Activated CD8-positive, alpha-beta T cell treated with anti-CD3 and anti-CD28 coated beads, Interleukin-2, amount 10 ng/mL, durations not matched to agents 7 days and 5 days (primary cell): ENCODE measurements around the gene CCR4. TPM values are rescaled to one million over a fixed set of nuclear protein-coding genes. Genes with fewer than 3 reads are reported as not detected.
"Not testable (repeated sequence)": the region's sequence is repeated elsewhere in the genome, so short reads cannot be mapped to it uniquely, and the experiment has no call there.

ENCODE experiments used
- ATAC-seq: fragments of 150-1000 bp; cut with Tn5 transposase; one replicate; pipeline ENCODE4 v1.10.0; 2021; ENCODE audit warnings: moderate library complexity
- CTCF ChIA-PET: fragments of 350-600 bp; sonication (Branson Sonifier 250); formaldehyde crosslinking; loops from one replicate; lab custom pipeline; 2021; ENCODE audit warnings: antibody characterized with exemption; lab: Charles Lee
- POLR2A ChIA-PET: fragments of 350-600 bp; sonication (Branson Sonifier 250); formaldehyde crosslinking; loops from one replicate; lab custom pipeline; 2021; ENCODE audit warnings: antibody characterized with exemption; lab: Charles Lee
- DNase-seq: peaks from one replicate; pipeline ENCODE4 v3.0.0-alpha.2; 2020
- H3K27ac Mint-ChIP-seq: one replicate; pipeline ENCODE4 v1.8.0; 2021; ENCODE audit warnings: mild to moderate bottlenecking, mixed read lengths
- H3K27me3 Mint-ChIP-seq: one replicate; pipeline ENCODE4 v1.8.0; 2021; ENCODE audit warnings: low read depth, mixed read lengths
- H3K36me3 Mint-ChIP-seq: one replicate; pipeline ENCODE4 v1.8.0; 2021; ENCODE audit warnings: low read depth, mixed read lengths
- H3K4me1 Mint-ChIP-seq: one replicate; pipeline ENCODE4 v1.8.0; 2021; ENCODE audit warnings: low read depth, mixed read lengths
- H3K4me3 Mint-ChIP-seq: one replicate; pipeline ENCODE4 v1.8.0; 2021; ENCODE audit warnings: mild to moderate bottlenecking, mixed read lengths
- H3K9me3 Mint-ChIP-seq: one replicate; pipeline ENCODE4 v1.8.0; 2022; ENCODE audit warnings: mixed read lengths; ENCODE audit not compliant: insufficient read depth
- total RNA-seq, 2 experiments: library from RNA; stranded (reverse); gene quantifications; one replicate each; pipeline ENCODE4 v1.2.3, GENCODE V29; 2021

Gene CCR4
- total RNA-seq, 2 experiments from 2014 or later, result 2.9 TPM

GRCh38 chr3:32937331-32937730 lies 14.1 kb upstream of the CCR4 start:
- no peaks in the 10 kb centered on the region for H3K4me1 Mint-ChIP-seq
- peaks cover 6% of the 10 kb centered on the region for H3K27me3 Mint-ChIP-seq
- CTCF ChIA-PET, result no interaction called here
- POLR2A ChIA-PET, result no interaction called here
- H3K9me3 Mint-ChIP-seq, result no peaks in the 10 kb centered on the region
- H3K27ac Mint-ChIP-seq, result no peak overlapping the region
- H3K36me3 Mint-ChIP-seq, result no peaks in the 10 kb centered on the region
- DNase-seq, result no peak
- H3K4me3 Mint-ChIP-seq, result no peak overlapping the region
- ATAC-seq, result no peak

GRCh38 chr3:32939531-32940284 lies 11.7 kb upstream of the CCR4 start:
- H3K36me3 Mint-ChIP-seq, H3K9me3 Mint-ChIP-seq, H3K27ac Mint-ChIP-seq, ATAC-seq, H3K4me1 Mint-ChIP-seq, H3K27me3 Mint-ChIP-seq, H3K4me3 Mint-ChIP-seq, DNase-seq, POLR2A ChIA-PET: not testable (repeated sequence)
- CTCF ChIA-PET, result interaction anchor here (0.7 kb wide), 1 partner anchor 248 kb away, joined by 5 read pairs; no protein-coding TSS in a partner anchor

GRCh38 chr3:32940726-32941125 lies 10.7 kb upstream of the CCR4 start:
- DNase-seq, result no peak
- Mint-ChIP-seq H3K4me3 (no peak overlapping the region), H3K36me3 (no peaks in the 10 kb centered on the region), H3K27me3 (peaks cover 6% of the 10 kb centered on the region), H3K4me1 (no peaks in the 10 kb centered on the region), H3K9me3 (no peaks in the 10 kb centered on the region), H3K27ac (no peak overlapping the region)
- no peak for ATAC-seq
- ChIA-PET CTCF (interaction anchor here (0.6 kb wide), 1 partner anchor 445 kb away, joined by 3 read pairs; no protein-coding TSS in a partner anchor), POLR2A (no interaction called here)

GRCh38 chr3:32945136-32945535 lies 6.3 kb upstream of the CCR4 start:
- no peak overlapping the region for H3K4me3 Mint-ChIP-seq
- H3K27ac Mint-ChIP-seq, result no peak overlapping the region
- DNase-seq, result no peak
- no peak for ATAC-seq
- H3K27me3 Mint-ChIP-seq, result peaks cover 3% of the 10 kb centered on the region
- H3K4me1 Mint-ChIP-seq, result peaks cover 13% of the 10 kb centered on the region
- H3K36me3 Mint-ChIP-seq, result no peaks in the 10 kb centered on the region
- CTCF ChIA-PET, result no interaction called here
- POLR2A ChIA-PET, result no interaction called here
- no peaks in the 10 kb centered on the region for H3K9me3 Mint-ChIP-seq

- H3K9me3 Mint-ChIP-seq, H3K36me3 Mint-ChIP-seq, H3K27me3 Mint-ChIP-seq, H3K27ac Mint-ChIP-seq, CTCF ChIA-PET, ATAC-seq, H3K4me3 Mint-ChIP-seq, POLR2A ChIA-PET: not testable (repeated sequence)
- peak; percentile 45 for DNase-seq
- H3K4me1 Mint-ChIP-seq, result peaks cover 16% of the 10 kb centered on the region
Observed at GRCh38 chr3:32945598-32945997, 5.8 kb upstream of the CCR4 start.

- ChIA-PET CTCF (interaction anchor here (0.8 to 7.4 kb wide), 30 partner anchors 12 to 493 kb away, joined by 3 to 158 read pairs (median 4); partner anchors contain the start of gene UBP1), POLR2A (interaction anchor here (0.7 to 0.8 kb wide), 2 partner anchors 101 to 128 kb away, joined by 3 to 4 read pairs; no protein-coding TSS in a partner anchor)
- H3K27ac Mint-ChIP-seq, result no peak overlapping the region
- no peaks in the 10 kb centered on the region for H3K9me3 Mint-ChIP-seq
- H3K36me3 Mint-ChIP-seq, result no peaks in the 10 kb centered on the region
- peaks cover 3% of the 10 kb centered on the region for H3K27me3 Mint-ChIP-seq
- H3K4me3 Mint-ChIP-seq, result no peak overlapping the region
- ATAC-seq, result peak; percentile 37
- peaks cover 28% of the 10 kb centered on the region for H3K4me1 Mint-ChIP-seq
- no peak for DNase-seq
Observed at GRCh38 chr3:32946973-32947788, 4.3 kb upstream of the CCR4 start.

- ChIA-PET POLR2A (interaction anchor here (0.7 kb wide), 1 partner anchor 101 kb away, joined by 4 read pairs; no protein-coding TSS in a partner anchor), CTCF (interaction anchor here (0.8 to 7.4 kb wide), 31 partner anchors 12 to 493 kb away, joined by 3 to 158 read pairs (median 4); partner anchors contain the start of gene UBP1)
- Mint-ChIP-seq H3K27ac (no peak overlapping the region), H3K36me3 (peaks cover 1% of the 10 kb centered on the region), H3K9me3 (no peaks in the 10 kb centered on the region), H3K27me3 (peaks cover 3% of the 10 kb centered on the region), H3K4me1 (peaks cover 35% of the 10 kb centered on the region), H3K4me3 (no peak overlapping the region)
- ATAC-seq, result peak; percentile 90
- peak; percentile 94 for DNase-seq
Observed at GRCh38 chr3:32947789-32948238, 3.6 kb upstream of the CCR4 start.

GRCh38 chr3:32948625-32949445 lies 2.6 kb upstream of the CCR4 start:
- CTCF ChIA-PET, result interaction anchor here (0.9 to 7.4 kb wide), 17 partner anchors 12 to 424 kb away, joined by 3 to 158 read pairs (median 4); no protein-coding TSS in a partner anchor
- Mint-ChIP-seq H3K27me3 (peaks cover 2% of the 10 kb centered on the region), H3K27ac (no peak overlapping the region), H3K36me3 (peaks cover 1% of the 10 kb centered on the region), H3K4me1 (peaks cover 35% of the 10 kb centered on the region), H3K4me3 (no peak overlapping the region), H3K9me3 (no peaks in the 10 kb centered on the region)
- POLR2A ChIA-PET, result interaction anchor here (0.7 to 2.8 kb wide), 2 partner anchors 81 to 134 kb away, joined by 3 to 7 read pairs; no protein-coding TSS in a partner anchor
- ATAC-seq (no peak), DNase-seq (no peak)

GRCh38 chr3:32950516-32950915 lies 928 bp upstream of the CCR4 start:
- no peaks in the 10 kb centered on the region for H3K27me3 Mint-ChIP-seq
- H3K4me1 Mint-ChIP-seq, result peaks cover 35% of the 10 kb centered on the region
- no peak for ATAC-seq
- no peaks in the 10 kb centered on the region for H3K9me3 Mint-ChIP-seq
- ChIA-PET POLR2A (interaction anchor here (2.8 kb wide), 1 partner anchor 80 kb away, joined by 7 read pairs; no protein-coding TSS in a partner anchor), CTCF (interaction anchor here (0.6 to 7.4 kb wide), 8 partner anchors 9 to 423 kb away, joined by 3 to 158 read pairs (median 4); no protein-coding TSS in a partner anchor)
- no peak for DNase-seq
- peaks cover 1% of the 10 kb centered on the region for H3K36me3 Mint-ChIP-seq
- H3K4me3 Mint-ChIP-seq, result no peak overlapping the region
- H3K27ac Mint-ChIP-seq, result no peak overlapping the region

- H3K27ac Mint-ChIP-seq, result peak overlapping the region; percentile 61
- no peak for ATAC-seq
Observed at GRCh38 chr3:32952369-32953077, 1.1 kb downstream of the CCR4 start.

More at GRCh38 chr3:32952369-32953077, 1.1 kb downstream of the CCR4 start:
- ChIA-PET CTCF (interaction anchor here (0.8 to 7.4 kb wide), 7 partner anchors 15 to 420 kb away, joined by 3 to 98 read pairs (median 3); no protein-coding TSS in a partner anchor), POLR2A (interaction anchor here (0.6 to 0.7 kb wide), 2 partner anchors 47 to 106 kb away, joined by 3 read pairs; no protein-coding TSS in a partner anchor)
- DNase-seq, result no peak
- peak overlapping the region; percentile 34 for H3K4me3 Mint-ChIP-seq
- no peaks in the 10 kb centered on the region for H3K27me3 Mint-ChIP-seq
- peaks cover 34% of the 10 kb centered on the region for H3K4me1 Mint-ChIP-seq
- no peaks in the 10 kb centered on the region for H3K9me3 Mint-ChIP-seq
- peaks cover 1% of the 10 kb centered on the region for H3K36me3 Mint-ChIP-seq
